HG03354 (cell line): ENCODE measurements around the gene ANGPTL2.

Experiments
- ATAC-seq: cut with Tn5 transposase; IDR thresholded peaks from one replicate; pipeline ENCODE4 v1.9.1; 2021; ENCODE audit warnings: mild to moderate bottlenecking; ENCODE audit not compliant: unreplicated experiment, poor library complexity, severe bottlenecking

The ANGPTL2 gene

DNA sequence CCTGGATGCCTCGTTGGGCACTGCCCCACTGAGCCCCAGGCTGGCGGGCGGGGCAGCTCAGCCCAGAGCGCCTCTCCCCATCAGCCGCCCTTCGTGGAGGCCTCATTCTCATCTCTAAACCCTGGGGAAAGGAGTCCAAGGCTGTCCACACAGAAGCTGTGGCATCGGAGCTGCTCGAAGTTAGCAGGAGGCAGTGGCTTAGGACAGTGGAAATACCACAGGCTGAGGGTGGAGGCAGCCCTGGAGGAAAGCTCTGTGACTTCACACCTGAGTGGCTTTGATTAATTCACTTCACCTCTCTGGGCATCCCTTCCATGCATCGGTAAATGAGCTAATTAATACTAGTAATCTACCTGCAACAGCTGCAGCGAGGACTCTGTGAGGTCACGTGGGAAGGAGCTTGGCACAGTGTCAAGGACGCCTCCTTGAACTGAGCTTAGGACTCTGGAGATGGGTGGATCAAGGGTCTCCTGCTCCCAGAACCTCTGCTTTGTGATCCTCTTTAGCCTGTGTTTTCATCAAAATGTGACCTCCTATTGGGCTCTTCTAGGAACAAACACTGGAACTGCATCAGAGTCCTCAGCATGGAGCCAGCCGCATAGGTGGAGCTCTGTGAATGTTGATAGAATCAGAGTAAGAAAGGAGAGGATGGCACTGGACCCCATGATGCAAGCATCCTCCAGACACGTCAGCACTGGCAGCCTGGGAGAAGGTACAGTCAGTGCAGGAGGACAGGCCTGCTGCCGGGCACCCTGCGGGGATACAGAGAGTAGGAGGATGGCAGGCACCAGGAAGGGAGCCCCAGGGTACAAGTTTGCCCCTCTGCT is 842 bp upstream of the ANGPTL2 start:
- ATAC-seq, result no peak

- ATAC-seq, result no peak
Observed at GRCh38 chr9:127121628-127122175, 733 bp downstream of the ANGPTL2 start.

DNA sequence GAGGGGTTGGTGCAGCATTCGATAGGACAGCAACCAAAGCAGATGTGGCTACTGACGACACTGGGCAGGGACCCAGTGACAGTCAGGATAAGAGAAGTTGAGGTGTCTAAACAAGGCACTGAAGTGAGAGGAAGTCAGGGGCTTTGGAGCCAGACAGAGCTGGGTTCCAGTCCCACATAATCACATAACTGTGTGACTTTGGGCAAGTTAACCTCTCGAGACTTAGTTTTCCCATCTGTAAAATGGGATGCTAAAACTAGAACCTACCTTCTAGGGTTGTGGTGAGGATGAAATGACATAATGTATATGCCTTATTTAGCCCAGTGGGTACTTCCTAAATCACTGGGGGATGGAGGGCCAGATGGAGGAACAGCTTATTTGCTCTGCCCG is 3.1 kb downstream of the ANGPTL2 start:
- ATAC-seq, result no peak

GRCh38 chr9:127118597-127119319 is 3.7 kb downstream of the ANGPTL2 start:
- peak; percentile 56 for ATAC-seq

GRCh38 chr9:127117801-127118200 is 4.6 kb downstream of the ANGPTL2 start:
- ATAC-seq, result no peak

- ATAC-seq, result no peak
Observed at GRCh38 chr9:127116957-127117356, 5.5 kb downstream of the ANGPTL2 start.

- ATAC-seq, result no peak
Observed at GRCh38 chr9:127116088-127116726, 6.2 kb downstream of the ANGPTL2 start.

DNA sequence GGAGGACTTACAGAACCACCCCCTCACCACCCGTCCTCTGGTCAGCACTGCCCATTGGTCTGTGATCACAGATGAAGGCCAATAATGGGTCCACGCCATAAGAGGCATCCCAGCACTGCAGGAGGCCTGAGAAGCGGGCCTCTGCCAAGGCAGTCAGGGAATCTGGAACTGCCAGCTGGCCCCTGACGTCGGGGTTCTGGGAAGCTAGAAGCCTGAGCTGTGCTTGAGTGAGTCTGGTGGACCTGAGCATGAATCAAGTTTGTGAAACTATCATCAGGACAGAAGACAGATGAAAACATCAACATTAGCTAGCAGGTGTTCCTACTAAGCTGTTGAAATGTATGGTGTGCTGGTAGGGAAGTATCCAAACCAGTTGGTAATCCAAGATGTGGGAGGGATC is 7.8 kb downstream of the ANGPTL2 start:
- no peak for ATAC-seq

- no peak for ATAC-seq
Observed at GRCh38 chr9:127113191-127113972, 9.1 kb downstream of the ANGPTL2 start.

DNA sequence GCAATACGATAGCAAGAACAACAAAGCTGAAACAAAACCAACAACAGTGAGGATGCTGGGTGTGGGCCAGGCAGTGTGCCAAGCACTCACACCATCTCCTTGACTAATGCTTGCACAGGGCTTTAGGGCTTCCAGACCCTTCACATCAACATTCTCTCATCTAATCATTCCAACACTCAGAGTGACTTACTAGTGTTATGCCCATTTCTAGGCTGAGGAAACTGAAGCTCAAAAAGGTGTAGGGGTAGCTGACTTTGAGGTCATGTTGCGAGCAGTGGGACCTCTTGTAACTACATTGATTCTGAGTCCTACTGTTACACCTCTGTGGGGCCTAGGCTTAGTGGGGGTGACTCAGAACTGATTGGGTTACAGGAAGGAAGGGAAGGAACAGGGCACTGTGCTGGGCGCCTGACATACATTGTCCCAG is 9.7 kb downstream of the ANGPTL2 start:
- ATAC-seq, result no peak

GRCh38 chr9:127112056-127112455 is 10.4 kb downstream of the ANGPTL2 start:
- no peak for ATAC-seq

DNA sequence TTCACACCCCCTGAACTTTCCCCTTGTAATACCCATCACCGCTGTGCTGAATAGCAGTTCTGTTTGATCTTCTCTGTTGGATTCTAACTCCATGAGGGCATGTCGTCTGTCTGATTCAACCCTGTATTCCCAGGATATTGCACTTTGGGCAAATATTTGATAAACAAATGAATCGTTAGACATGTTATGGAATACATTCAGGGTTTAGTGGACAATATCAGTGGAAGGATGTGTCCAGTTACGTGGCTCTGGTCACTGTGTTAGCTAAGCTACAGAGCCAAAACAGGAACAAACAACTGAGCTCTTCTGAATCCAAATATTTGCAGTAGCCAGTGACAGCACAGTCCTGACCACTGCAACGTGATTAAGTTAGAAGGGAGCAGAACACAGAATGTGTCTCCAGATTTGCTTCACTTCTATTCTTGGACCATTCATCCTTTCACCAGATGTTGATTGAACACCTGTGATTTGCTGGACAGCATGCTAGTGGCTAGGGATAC is 13.2 kb downstream of the ANGPTL2 start:
- ATAC-seq, result no peak

GRCh38 chr9:127107929-127108876 is 14.2 kb downstream of the ANGPTL2 start:
- ATAC-seq, result no peak

DNA sequence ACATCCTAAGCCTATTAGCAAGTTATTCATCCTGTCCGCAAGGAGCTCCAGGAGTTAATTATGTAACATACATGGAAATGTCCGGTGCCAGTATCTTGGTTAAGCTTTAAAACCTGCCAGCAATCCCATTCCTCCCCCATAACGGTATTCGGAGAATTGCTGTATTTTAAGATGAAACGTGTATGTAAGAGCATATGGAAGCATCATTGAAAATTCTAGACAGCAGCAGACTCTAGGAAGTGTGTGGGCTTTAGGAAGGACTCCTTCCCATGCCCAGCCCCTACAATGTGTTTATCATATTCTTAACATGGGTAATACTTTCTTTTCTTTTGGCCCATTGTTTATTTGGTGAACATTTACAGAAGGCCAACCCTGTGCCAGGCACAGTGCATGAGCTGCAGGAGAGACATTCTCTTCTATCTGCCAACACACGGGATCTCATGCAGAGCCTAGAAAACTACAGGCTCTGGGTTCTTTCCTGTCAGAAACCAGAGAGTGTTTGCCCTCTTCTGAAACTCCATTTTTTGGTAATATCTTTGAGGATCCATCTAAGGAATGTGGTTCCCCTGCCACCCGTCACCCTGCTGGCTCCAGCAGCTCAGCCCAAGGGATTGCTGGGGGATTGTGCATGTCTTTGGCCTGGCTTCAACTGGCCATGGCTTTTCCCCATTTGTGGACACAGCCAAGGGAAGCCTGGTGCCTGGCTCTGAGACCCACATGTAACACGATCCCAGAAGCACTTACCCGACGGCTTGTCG is 15.1 kb downstream of the ANGPTL2 start:
- ATAC-seq, result no peak

GRCh38 chr9:127106466-127106855 is 16.0 kb downstream of the ANGPTL2 start:
- no peak for ATAC-seq

- ATAC-seq, result no peak
Observed at GRCh38 chr9:127105805-127106465, 16.5 kb downstream of the ANGPTL2 start.

DNA sequence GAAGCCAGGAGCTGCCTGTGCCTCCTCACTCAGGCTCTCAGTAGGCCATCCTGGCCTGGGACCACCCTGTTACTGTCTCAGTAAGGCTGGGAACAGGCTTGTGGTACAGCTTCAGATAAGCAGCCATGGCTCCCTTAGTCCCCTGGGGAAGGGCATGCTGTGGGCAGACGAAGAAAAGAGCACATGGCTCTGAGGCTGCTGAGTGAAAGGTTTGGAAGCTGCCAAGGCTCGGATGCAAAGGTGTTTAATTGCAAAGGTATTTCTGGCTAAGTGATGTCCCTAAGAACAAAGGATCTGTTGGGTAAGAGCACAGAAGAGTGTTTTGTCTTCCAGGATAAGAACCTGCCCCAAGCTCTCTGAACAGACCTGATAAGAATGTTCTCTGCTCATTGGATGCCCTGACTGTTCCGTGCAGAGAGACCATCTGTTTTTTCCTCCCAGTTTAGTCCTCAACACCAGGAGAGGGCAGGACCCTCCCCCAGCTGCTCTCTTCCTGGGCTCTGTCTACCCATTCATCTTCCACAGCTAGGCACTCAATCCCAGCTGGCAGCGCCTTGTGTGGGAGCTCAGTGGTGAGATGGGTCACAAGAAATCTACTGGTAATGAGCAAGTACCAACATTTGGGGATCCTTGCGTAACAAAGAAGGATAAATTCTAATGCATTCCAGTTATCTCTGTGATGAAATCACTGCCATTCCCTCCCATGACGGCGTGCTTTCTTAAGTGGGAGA is 17.7 kb downstream of the ANGPTL2 start:
- ATAC-seq, result no peak
